Urinary bladder (tissue), 4 donors: ENCODE results near the gene CELSR1. TPM values are rescaled to one million over a fixed set of nuclear protein-coding genes. Genes with fewer than 3 reads are reported as not detected.

ENCODE experiments used
- DNase-seq: peaks from one replicate; pipeline ENCODE4 v3.0.0-alpha.2; 2015; ENCODE audit errors: extremely low spot score
- H3K27ac ChIP-seq: one replicate; pipeline ENCODE4 v1.5.1; 2013; ENCODE audit warnings: low read depth, mild to moderate bottlenecking, moderate library complexity
- H3K36me3 ChIP-seq: one replicate; pipeline ENCODE4 v1.6.1; 2013; ENCODE audit warnings: mild to moderate bottlenecking, moderate library complexity; ENCODE audit not compliant: insufficient read depth
- H3K4me1 ChIP-seq: one replicate; pipeline ENCODE4 v1.6.1; 2013; ENCODE audit warnings: mild to moderate bottlenecking, moderate library complexity; ENCODE audit not compliant: insufficient read depth
- H3K4me3 ChIP-seq: one replicate; pipeline ENCODE4 v1.5.1; 2013; ENCODE audit warnings: low read depth, low read length
- WGBS: extraction: QIAGEN DNeasy Blood & Tissue Kit; methylation state at CpG from one replicate; pipeline ENCODE4 v1.1.7; 2013; 5-methylcytosine and 5-hydroxymethylcytosine counted together
- polyA plus RNA-seq: library from polyadenylated mRNA; stranded (reverse); fragments of 200-250 nt; gene quantifications from one replicate; pipeline ENCODE4 v1.2.3, GENCODE V29; 2013
- total RNA-seq: library from RNA; depleted of rRNA; stranded (reverse); fragments of >200 nt; gene quantifications from one replicate; pipeline ENCODE4 v1.2.3, GENCODE V29; 2014
- donor health status: healthy with polysubstance abuse.
- donor health status: healthy.

The CELSR1 gene
- total and polyA plus RNA-seq, 2 donors, result 3.2 to 4.5 TPM

DNA sequence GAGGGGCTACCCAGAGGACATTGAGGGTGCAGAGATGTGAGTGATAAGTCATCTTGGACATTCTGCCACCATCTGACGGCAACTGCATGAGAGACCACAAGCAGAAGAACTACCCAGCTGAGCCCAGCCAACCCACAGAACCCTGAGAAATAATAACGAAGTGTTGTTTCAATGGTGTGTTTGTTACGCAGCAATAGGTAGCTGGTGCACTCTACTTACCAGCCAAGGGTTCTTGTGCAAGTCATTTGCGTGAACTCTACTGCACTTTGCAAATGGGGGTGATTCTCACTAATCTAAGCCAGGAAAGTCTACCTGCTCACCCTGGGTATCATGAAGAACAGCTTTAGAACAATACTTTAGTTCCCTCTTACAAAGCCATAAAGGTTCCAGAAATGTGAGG lies 15.8 kb upstream of the CELSR1 start:
- Histone ChIP-seq H3K4me1 (no peaks in the 10 kb centered on the region), H3K36me3 (no peaks in the 10 kb centered on the region), H3K4me3 (no peak overlapping the region), H3K27ac (no peak overlapping the region)
- DNase-seq, result no peak
- 100% methylated on average over 4 of the region's 4 CpGs for WGBS

DNA sequence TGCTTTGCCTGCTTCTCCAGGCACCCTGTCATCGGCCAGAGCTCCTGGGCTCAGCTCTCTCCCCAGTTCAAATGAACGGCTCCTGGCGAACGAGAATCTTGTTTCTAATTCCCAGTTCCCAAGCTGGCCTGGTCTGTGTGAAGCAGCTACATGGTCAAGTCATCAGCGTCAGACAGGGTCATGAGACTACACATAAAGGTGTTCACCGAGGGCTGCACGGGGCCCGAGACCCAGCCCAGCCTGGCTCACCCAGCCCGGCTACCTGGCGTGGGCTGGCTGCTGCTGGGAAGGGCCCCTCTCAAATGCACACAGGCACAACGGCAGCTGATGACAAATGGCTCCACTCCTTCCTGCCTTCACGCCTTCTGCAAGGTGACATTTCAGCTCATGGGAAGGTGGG lies 14.6 kb upstream of the CELSR1 start:
- WGBS, result 86% methylated on average over 12 of the region's 12 CpGs
- no peaks in the 10 kb centered on the region for H3K4me1 ChIP-seq
- DNase-seq, result no peak
- no peak overlapping the region for H3K27ac ChIP-seq
- H3K36me3 ChIP-seq, result no peaks in the 10 kb centered on the region
- H3K4me3 ChIP-seq, result no peak overlapping the region

DNA sequence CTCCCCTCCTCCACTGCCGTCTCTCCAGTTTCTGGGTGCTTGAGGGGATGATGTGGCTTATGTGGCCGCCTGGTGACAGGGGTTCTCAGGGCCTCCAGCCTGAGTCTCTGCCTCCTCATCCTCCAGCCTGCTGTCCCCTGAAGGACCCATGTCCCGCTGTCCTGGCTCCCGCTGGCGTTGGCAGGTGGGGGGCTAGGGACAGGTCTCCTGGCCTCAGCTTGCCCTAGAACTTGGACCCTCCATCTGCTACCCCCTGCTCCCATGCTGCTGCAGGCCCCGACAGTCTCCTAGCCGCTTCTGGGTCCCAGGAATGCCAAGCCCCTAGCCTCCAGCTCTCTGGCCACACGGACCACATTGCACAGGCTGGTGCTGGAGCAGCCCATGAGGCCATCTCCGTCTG lies 13.9 kb upstream of the CELSR1 start:
- Histone ChIP-seq H3K27ac (no peak overlapping the region), H3K4me1 (no peaks in the 10 kb centered on the region), H3K4me3 (no peak overlapping the region), H3K36me3 (no peaks in the 10 kb centered on the region)
- 85% methylated on average over 9 of the region's 9 CpGs for WGBS
- no peak for DNase-seq

DNA sequence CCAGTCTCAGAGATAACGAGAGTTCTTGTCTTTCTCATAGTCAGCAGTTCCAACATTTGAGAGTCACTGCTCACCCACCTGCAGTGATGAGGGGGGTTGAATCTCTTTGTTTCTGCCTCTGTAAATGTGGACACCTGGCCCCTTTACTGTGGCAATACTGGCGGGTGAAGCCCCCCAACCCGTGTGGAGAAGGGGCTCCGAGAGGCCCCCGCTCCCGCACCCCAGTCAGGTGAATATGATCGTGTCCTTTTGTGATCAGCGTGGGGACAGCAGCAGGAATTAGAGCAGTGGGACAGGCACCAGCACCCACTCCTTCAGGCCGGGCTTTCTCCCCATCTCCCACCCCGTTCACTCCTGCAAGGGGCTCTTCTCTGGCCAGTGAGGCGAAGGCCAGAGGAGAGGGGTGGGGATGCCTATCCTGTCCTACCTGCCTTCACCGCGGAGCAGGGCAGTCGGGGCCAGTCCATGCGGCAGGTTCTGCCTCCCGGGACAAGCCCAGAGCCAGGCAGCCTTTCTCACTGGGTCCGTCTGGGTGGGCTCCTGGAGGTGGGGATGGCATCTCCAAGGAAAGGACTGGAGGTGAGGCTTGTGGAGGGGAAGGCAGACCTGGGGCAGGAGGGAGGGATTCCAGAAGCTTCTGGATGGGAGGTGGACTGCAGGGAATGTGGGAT lies 12.7 kb upstream of the CELSR1 start:
- H3K36me3 ChIP-seq, result no peaks in the 10 kb centered on the region
- H3K4me3 ChIP-seq, result no peak overlapping the region
- 85% methylated on average over 17 of the region's 17 CpGs for WGBS
- no peak for DNase-seq
- no peak overlapping the region for H3K27ac ChIP-seq
- H3K4me1 ChIP-seq, result no peaks in the 10 kb centered on the region

DNA sequence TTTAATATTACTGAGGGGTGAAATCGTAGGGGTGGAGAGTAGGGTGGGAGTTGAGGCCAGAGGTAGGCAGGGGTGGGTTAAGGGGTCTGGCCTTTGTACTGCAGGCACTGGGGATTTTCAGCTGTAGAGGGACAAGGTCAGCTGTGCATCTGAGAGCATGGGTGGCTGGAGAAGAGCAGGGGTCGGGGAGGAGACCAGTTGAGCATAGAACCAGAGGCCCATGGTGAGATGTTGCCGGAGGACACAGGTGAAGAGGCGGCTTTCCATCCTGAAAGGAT lies 12.1 kb upstream of the CELSR1 start:
- 71% methylated on average over 4 of the region's 4 CpGs for WGBS
- Histone ChIP-seq H3K4me1 (no peaks in the 10 kb centered on the region), H3K27ac (no peak overlapping the region), H3K36me3 (no peaks in the 10 kb centered on the region), H3K4me3 (no peak overlapping the region)
- no peak for DNase-seq

DNA sequence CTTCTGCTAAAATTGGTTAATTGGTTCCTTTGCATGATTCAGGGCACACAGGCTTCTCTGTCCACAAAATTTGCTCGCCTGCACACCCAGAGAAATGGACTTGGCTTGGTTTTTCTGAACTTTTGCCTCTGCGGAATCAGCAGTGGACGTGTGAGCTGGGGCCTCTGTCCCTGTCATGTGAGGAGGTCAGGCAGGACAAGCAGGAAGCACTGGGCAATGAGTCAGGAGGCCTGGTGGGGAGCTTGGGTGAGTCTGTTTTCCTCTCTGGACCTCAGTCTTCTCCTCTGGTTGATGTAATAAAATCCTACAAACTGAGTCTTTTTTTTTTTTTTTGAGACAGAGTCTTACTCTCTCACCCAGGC lies 10.4 kb upstream of the CELSR1 start:
- 32% methylated on average over 3 of the region's 3 CpGs for WGBS
- H3K27ac ChIP-seq, result no peak overlapping the region
- H3K36me3 ChIP-seq, result no peaks in the 10 kb centered on the region
- H3K4me1 ChIP-seq, result no peaks in the 10 kb centered on the region
- no peak for DNase-seq
- no peak overlapping the region for H3K4me3 ChIP-seq

DNA sequence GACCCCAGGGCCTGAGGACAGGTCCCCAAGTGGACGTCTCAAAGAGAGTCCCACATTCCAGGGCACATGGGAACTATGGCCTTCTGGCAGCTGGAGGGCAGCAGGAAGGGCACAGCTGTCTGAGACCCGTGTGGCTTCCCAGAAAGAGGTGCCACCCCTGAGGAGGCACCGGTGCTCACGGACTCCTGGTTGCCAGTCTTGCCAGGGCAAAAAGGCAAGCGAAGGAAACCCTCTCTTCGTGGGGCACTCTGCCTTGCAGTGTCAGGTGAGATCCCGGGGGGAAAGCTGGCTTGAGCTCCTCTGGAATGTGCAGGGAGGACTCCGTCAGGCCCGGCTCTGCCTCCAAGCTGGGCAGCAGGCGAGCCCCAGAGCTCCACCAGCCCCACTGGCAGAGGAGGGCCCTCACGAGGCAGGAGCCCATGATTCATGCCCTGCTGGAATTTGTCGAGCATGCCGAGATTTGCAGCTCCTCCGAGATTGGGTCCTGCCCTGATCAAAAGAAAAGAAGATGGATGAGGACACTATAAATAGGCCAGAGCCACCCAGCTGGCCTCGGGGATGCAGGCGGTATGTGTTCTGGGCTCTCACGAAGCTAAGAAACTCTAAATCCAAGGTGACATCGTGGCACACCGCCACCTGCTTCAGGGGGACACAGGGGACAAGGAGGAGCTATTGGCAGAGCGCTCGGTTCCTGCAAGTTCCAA lies 9.9 kb upstream of the CELSR1 start:
- H3K4me1 ChIP-seq, result no peaks in the 10 kb centered on the region
- no peak for DNase-seq
- H3K4me3 ChIP-seq, result no peak overlapping the region
- peak overlapping the region; percentile 26 for H3K27ac ChIP-seq
- no peaks in the 10 kb centered on the region for H3K36me3 ChIP-seq
- WGBS, result 38% methylated on average over 21 of the region's 21 CpGs

DNA sequence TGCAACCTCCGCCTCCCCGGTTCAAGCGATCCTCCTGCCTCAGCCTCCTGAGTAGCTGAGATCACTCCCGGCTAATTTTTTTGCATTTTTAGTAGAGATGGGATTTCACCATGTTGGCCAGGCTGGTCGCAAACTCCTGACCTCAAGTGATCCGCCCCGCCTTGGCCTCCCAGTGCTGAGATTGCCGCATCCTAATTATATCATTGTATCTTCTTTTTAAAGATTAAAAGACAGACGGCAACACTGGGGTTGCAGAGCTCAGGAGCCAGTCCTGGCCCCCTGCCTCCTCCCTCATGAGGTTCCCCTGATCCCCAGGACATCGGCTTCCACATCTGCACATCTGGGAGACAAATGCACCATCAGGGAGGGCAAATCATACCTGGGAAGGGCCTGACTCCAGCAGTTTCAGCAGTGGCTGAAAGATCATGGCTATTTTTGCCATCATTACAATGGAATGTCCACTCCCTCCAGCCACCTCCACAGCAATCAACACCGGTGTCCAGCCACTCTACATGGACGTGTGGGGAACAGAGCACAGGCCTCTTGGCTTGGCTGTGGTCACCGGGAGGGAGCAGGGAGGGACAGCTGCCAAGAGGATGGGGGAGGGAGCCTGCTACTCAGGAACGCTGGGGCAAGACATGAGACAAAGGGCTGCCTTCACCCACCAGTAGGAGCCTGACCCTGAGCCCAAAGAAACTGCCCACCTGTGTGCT lies 9.2 kb upstream of the CELSR1 start:
- H3K36me3 ChIP-seq, result no peaks in the 10 kb centered on the region
- H3K4me1 ChIP-seq, result no peaks in the 10 kb centered on the region
- no peak overlapping the region for H3K27ac ChIP-seq
- DNase-seq, result no peak
- no peak overlapping the region for H3K4me3 ChIP-seq
- WGBS, result 63% methylated on average over 14 of the region's 14 CpGs

DNA sequence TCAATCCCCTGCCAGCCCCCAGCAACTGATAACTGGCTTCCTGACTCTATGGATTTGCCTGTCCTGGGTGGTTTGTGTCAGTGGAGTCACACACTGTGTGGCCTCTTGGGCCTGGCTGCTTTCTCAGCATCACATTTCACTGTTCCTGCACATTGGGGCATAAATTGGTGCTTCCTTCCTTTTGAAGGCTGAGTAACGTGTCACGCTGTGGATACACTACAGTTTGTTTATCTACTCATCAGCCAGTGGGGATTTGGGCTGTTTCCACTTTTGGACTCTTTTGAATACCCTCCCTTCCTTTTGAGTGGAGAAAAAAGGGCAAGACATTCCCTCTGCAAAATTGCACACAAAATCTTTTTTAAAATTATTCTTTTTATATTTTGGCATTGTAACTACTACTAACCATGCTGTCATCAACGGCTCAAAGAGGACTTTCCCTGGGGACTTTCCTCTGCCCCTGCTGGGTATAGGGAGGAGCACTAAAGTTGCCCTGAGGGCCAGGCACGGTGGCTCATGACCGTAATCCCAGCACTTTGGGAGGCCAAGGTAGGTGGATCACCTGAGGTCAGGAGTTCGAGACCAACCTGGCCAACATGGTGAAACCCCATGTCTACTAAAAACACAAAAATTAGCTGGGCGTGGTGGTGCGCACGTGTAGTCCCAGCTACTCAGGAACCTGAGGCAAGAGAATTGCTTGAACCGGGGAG lies 7.8 kb upstream of the CELSR1 start:
- no peaks in the 10 kb centered on the region for H3K36me3 ChIP-seq
- DNase-seq, result no peak
- H3K4me1 ChIP-seq, result no peaks in the 10 kb centered on the region
- H3K27ac ChIP-seq, result no peak overlapping the region
- 58% methylated on average over 10 of the region's 10 CpGs for WGBS
- no peak overlapping the region for H3K4me3 ChIP-seq

DNA sequence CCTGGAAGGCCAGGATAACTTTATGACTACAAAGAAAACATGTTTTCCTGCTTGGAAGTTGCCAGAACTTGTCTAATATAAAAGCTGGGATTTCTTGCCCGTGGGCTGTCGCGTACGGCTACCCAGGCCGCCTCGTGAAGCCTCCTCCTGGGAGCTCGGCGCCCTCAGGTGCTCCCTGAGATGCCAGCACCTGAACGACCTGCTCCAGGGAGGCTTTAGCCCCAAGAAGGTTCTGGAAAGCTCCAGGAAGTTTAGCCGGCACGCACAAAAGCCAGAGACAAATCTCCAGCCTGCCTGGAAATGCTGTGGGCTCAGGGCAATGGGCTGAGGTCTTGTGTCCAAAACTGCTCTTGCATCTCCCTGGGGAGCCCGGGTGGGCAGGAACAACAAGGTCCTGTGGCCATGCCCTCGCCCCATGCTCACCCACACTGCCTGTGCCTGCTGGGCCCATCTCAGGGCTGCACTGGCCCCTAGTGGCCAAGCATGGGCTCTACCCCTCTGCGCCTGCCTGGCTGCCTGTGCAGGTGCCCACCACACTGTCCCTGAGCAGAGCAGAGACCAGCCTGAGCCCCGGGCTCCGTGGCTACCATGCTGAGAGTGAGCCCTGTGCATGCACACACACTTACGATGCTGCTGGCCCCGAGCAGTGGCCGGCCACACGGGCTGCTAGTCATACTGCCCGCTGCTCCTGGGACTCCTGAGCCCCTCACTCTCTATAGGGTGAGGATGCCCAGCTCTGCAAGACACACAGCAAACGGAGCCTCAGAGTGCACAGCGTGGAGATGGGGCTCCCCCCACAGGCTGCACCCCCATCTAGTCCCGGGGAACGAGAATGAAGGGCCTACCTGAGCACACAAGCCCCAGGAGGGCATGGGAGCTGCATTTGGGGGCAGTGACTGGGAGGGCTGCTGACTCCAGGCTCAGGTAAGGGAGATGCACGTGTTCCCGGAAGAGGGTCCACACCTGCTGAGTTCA lies 4.9 kb upstream of the CELSR1 start:
- Histone ChIP-seq H3K27ac (no peak overlapping the region), H3K4me1 (no peaks in the 10 kb centered on the region), H3K36me3 (no peaks in the 10 kb centered on the region), H3K4me3 (no peak overlapping the region)
- no peak for DNase-seq
- WGBS, result 35% methylated on average over 27 of the region's 27 CpGs

DNA sequence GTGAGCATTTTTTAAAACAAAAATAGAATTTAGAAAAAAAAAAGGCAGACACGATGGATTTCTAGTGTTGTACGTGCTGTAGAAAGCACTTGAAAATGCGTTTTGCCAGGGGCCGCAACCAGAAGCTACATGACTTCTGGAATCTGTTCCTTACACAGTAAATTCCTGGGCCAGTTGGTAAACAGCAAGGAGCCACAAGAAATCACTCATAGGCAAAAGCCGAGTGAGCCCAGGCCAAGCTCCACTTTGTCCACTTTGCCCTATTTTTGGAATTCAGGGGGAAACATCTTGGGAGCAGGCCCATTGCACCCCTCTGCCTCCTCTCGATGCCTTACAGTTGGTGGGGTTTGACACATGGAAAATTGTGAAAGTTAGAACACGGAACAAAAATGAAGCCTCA lies 4.1 kb upstream of the CELSR1 start:
- H3K36me3 ChIP-seq, result no peaks in the 10 kb centered on the region
- no peak for DNase-seq
- no peak overlapping the region for H3K4me3 ChIP-seq
- no peaks in the 10 kb centered on the region for H3K4me1 ChIP-seq
- WGBS, result 90% methylated on average over 7 of the region's 7 CpGs
- no peak overlapping the region for H3K27ac ChIP-seq

DNA sequence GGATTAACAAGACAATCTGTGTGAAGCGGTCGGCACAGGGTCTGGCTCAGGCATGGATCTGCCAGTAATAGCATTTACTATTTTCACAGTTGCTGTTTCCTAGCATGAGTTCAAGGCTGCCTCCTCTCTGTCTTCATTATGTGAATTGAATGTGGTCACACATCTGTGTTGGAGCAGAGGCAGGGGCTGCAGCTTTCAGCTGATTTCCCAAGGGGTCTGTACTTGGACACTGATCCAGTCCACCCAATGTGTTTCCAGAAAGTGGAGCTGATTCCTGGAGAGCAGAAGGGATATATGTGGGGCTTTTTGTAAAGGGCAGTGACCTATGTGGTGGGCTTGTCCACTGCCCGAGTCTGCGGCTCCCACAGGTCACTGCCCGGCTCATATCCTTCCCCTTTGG lies 3.5 kb upstream of the CELSR1 start:
- Histone ChIP-seq H3K36me3 (no peaks in the 10 kb centered on the region), H3K4me3 (no peak overlapping the region), H3K4me1 (no peaks in the 10 kb centered on the region), H3K27ac (no peak overlapping the region)
- WGBS, result 97% methylated on average over 5 of the region's 5 CpGs
- DNase-seq, result no peak

DNA sequence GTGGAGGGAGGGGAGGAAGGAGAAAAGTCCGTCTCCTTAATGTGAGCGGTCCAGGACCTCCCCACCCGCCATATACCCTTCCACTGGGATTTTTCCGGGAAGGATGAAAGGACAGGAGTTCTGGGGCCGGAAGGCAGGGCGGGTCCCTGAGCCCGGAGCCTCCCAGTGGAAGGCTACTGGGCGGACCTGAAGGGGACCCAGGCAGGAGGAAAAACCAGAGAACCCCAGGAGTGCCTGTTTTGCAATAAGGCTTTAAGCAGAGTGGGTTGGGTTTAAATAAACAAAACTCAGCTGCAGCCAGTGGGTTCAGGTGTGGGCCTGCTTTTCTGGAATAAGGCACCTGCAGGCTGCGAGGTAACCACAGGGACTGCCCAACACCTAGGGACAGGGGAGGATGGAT lies 1.7 kb upstream of the CELSR1 start:
- Histone ChIP-seq H3K4me3 (no peak overlapping the region), H3K4me1 (no peaks in the 10 kb centered on the region), H3K27ac (no peak overlapping the region), H3K36me3 (no peaks in the 10 kb centered on the region)
- 62% methylated on average over 9 of the region's 9 CpGs for WGBS
- DNase-seq, result no peak
